GM20000 (cell line): ENCODE results near the gene ZBTB37.

Experiments used
- DNase-seq: peaks from one replicate; pipeline ENCODE4 v3.0.0; 2012; ENCODE audit warnings: low spot score
- CTCF ChIP-seq: IDR thresholded peaks from 2 replicates; pipeline ENCODE4 v1.5.1; 2012; ENCODE audit warnings: mild to moderate bottlenecking, control low read depth; ENCODE audit errors: extremely low read depth, missing control alignments

Gene ZBTB37

GRCh38 chr1:173862769-173863223, 5.4 kb upstream of the ZBTB37 start:
- TF ChIP-seq CTCF = no peak
- DNase-seq = no peak

DNA sequence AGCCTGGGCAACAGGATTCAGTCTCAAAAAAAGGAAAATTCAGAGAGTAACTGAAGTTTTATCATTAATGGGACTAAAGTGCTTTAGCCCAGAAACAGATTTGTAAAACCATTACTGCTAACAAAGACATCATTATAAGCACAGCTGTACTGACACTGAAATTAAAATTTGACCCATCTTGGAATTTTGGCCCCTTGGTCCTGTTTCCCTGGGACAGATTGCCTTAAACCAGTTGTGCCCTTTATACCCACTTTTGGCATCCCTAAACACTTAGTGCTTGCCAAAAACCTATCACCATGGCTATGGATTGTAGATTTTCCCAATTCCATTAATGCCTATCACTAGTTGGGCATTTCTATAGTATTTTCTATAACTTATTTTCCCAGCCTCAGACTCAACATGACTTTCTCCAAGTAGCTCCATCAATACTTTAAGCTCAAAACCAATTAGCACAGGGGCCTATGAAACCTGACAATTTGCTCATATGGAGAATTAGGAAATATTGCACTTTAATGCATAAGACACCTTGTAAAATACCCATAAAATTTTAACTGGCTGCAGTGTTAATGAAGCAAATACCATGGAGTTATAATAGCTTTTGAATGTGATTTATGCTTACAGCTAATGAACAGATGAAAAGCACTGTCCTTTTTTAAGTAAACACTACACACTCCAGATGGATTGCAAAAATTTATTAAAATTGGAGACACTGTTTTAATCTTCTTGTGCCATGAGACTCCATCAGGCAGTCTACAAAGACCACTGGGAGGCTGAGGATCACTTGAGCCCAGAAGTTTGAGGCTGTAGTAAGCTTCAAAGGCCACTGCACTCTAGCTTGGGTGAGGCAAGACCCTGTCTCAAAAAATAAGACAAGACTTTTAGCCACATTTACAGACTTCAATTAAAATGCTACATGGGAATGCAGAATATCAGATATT, 4.7 kb upstream of the ZBTB37 start:
- DNase-seq = no peak
- TF ChIP-seq CTCF = no peak

DNA sequence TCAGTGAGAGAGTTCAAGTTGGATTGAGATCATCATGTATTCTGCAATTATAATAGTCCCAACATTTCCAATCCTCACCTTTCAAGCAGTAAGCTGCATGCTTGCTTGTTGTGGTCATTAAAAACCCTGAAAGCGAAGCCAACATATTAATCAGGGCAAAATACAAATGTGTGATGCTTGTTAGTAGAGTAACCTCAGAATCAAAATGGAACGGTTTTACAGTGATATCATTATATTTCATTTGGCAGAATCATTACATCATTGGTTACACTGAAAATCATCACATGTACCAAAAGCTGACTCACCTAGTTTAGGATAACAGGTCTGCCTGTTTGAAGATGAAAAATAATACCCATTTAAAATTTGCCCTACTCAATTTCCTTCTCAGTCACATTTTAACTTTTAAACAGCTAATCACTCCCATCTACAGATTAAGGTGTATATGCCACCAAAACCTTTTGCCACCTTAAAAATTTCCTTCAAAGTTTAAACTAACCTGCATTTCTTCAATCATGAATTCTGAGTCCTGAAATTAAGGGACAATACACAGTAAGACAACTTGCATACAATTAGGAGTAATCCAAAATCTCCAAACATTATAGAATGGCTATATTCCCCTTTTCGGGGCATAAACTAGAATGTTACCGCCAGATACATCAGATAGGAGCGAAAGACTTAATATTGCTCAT, 3.9 kb upstream of the ZBTB37 start:
- TF ChIP-seq CTCF = no peak
- DNase-seq = no peak

GRCh38 chr1:173865468-173866164, 2.6 kb upstream of the ZBTB37 start:
- DNase-seq = no peak
- TF ChIP-seq CTCF = no peak

GRCh38 chr1:173866413-173867115, 1.6 kb upstream of the ZBTB37 start:
- no peak for DNase-seq
- TF ChIP-seq CTCF = no peak

DNA sequence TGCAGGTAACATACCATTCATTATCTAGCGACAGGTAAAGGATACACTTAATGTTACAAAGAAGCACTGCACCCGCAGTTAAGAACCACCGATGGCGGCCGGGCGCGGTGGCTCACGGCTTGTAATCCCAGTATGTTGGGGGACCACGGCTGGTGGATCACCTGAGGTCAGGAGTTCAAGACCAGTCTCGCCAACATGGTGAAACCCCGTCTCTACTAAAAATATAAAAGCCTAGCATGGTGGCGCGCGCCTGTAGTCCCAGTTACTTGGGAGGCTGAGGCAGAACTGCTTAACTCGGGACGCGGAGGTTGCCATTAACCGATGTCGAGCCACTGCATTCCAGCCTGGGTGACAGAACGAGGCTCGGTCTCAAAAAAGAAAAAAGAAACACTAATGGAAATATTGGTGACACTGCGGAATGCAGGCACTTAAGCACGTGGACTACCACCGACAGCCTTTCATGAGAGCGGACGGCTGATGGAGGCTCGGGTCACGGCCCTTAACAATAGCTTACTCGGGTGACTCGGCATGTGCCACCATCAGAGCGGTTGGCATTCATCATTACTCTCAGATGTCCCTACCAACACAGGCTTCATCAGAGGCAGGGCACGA, 933 bp upstream of the ZBTB37 start:
- no peak for TF ChIP-seq CTCF
- DNase-seq = peak; percentile 14
